NCI-H1417 (cell line): ENCODE data around the gene RASGRP3.

ENCODE experiments used
- DNase-seq, 3 experiments: peaks; one replicate each; lab custom pipeline; 2025; lab: John Stamatoyannopoulos, UW

The RASGRP3 gene

DNA sequence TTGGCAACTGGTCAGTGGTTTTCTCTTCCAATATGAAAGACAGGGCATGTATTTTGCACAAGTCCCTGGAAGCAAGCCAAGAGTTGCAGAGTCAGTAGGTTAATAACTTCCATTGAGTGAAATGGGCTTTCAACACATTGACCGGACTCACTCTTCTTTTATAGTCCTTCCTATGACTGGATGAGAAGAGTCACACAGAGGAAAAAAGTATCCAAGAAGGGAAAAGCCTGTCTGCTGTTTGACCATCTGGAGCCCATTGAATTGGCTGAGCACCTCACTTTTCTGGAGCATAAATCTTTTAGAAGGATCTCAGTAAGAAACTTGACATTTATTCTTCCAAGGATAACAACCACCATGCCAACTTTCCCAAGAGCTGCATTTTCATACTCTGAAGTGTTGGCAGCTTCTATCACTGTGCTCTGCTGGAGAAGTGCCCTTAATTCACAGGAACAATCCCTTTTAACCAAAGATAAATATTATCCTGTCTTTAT, 45.4 kb downstream of the RASGRP3 start:
- DNase-seq = no peak

DNA sequence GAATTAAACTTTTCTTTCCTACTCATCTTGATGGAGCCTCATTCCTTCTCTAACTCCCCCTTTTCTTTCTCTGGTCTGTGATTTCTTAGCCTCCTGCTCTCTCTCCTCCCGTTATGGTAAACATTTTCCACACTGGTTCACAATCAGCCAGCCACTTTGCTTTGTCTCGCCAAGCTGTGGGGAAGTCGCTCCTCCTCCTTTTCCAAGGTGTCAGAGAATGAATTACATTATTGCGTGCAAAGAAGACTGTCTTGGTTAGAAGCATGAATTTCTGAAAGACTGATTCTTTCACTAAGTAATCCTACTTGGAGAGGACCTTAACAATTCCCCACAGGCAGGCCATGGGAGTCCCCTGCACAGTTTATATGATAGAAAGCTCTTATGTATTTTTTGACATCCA, 46.1 kb downstream of the RASGRP3 start:
- DNase-seq = no peak

DNA sequence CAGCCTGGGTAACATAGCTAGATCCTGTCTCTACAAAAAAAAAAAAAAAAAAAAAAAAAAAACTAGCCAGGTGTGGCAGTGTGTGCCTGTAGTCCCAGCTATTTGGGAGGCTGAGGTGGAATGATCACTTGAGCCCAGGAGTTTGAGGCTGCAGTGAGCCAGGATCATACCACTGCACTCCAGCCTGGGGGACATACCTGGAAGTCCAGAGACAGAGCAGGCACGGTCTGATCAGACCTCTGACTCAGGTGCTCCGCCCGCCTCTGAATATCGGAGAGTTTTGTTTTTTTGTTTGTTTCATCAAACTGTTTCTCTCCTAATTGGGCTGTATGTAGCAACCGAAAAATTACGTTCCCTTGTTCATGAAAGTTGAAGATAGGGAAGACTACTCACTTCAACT, 49.2 kb downstream of the RASGRP3 start:
- DNase-seq = no peak

DNA sequence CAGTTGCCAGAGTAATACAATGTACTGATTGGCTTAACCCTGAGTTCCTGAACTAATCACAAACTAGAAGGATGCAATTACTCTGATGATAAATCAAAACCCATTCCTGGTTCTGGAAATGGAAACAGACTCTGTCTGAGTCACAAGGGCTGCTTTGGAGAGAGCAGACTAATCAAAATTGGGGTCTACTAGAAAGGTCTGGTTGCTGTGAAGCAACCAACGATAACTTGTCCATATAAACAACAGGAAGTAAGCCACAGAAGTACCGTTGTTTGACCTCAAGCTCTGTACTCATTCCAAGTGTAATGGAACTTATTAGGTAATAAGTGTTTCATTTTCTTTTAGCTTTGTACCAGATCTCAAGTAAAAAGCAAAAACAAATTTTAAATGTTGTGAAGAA, 49.7 kb downstream of the RASGRP3 start:
- no peak for DNase-seq

DNA sequence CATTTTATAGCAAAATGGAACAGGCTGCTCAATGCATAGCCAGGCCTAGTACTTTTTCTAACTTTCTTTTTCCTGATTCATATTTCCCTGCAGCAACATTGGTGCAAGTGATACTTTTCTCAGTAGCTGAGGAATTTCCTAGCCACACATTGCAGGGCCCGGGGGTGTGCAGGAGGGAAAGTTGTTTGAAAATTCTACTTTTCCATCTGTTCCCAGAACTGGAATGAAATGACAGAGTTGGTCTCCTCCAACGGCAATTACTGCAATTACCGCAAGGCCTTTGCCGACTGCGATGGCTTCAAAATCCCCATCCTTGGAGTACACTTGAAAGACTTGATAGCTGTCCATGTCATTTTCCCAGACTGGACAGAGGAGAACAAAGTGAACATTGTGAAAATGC, 50.5 kb downstream of the RASGRP3 start:
- DNase-seq = no peak

DNA sequence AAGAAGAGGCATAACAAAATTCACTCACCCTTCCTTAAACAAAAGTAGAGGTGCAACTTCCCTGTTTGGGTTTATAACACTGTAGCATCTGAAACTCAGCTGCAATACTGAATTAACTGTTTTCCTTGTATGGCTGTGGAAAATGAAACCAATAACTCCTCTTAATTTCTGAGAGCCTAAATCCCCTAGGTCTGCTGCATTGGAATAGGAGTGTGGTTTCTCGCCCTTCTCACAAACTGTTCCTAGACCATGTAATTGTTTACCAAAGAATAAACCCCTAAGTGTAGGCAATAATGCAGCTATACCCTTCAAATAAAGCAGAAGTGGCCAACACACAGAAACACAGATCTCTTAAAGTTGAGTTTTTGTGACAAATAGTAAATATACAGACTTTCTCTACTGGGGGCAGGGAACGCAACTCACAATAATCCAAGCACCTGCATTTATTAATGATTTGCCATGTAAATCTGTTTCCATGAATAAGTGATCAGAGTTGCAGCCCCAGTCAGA, 52.0 kb downstream of the RASGRP3 start:
- no peak for DNase-seq

DNA sequence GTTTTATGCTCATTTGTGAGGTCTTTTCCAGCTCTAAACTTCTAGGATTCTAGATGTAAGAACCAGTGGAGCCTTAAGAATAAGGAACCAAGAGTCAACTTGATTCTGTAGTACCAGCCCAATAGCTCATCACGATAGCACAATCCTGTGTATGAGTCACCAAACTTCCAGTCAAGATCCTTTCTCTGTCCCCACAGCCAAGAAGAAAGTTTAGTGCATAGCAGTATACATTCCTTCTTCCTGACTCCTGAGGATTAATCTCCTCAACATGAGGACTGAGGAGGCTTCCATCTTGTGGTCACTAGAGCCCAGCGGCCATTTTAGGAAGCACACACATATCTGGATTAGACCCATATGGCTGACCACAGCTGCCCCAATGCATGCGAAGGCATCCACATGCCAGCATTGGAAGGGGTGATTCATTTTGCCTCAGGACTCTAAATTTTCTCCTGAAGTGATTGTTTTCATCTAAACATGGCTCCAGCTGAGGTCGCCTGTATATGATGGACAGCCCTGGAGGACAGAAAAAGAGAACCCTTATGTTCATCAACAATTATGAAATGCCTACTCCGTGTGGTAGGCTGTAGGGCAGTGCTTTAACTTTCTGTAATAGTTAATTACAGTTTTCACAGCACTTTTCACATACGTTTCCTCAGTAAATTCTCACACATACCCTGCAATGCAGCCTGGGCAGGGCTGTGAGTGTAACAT, 53.5 kb downstream of the RASGRP3 start:
- DNase-seq = no peak

DNA sequence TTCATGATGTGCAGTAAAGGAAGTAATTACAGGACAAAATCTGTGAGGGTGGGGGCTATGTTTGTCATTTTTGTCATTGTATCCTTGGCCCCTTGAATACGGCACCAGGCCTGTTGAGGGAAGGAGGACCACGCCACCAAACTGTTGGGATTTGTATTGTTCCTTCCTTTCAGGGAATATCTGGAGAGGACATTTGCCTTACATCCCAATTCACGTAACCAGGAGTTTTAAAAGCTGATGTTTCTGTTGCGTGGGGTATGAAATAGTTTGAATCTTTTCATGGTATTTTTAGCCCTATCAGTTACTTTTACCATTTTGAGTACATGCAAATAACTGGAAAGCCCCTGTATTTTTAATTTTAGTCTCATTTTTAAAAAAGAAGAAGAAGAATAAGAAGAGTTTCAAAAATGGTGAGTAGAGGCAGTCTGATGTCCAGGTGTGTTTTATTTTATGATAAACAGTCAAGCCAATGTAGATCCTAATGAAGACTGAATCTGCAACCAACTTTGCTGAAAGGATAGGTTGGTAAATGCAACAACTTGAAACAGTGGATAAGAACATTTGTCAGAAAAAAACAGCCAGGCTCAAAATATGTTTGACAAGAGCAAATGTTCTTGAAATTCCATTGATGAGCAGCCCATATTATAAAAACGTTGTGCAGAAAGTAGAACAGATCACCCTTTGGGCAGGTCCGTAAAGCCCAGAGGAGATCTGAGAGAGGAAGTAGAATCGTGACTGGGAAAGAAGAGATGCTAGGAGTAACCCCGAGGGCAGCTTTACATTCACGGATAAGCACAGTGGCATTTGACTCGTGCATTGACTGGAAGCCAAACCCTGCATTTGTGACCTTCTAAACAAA, 54.5 kb downstream of the RASGRP3 start:
- no peak for DNase-seq

DNA sequence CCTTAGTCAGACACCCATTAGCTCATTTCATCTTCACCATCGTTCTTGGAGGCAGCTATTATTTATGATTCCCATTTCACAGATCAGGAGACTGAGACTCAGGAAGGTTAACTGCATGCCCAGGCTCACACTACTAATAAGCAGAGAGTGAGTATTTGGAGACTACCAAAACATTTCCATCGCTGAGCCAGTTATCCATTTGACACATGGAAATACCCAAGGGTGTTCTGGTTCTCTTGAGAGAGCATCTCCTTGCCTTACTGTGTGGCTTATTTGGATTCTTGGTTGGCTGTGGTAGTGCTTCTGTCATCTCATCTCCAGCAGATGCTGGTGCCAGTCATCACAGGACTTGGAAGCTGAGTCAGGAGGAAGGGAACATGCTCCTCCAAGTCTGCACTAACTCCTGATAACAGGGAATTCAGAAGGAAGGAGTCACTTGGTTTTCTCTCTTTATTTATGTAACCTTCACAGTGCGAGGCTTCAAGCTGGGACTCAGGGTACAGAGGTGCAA, 55.2 kb downstream of the RASGRP3 start:
- no peak for DNase-seq

DNA sequence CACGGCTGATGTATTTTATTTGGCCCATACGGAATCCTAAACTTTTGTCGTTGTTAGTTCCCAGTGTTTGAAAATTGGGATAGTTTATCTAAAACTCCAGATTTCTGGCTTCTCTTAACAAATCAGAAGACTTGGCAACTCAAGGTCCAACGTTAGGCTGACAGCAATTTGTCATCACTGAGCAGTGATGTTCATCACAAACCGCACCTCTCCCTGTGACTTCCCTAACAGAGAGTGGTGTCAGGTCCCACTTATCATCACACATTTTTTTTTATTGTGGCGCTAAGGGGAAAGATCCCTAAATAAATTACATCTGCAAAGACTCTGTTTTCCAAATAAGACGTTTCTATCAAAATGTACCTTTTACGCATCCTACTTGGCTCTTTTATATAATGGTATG, 55.7 kb downstream of the RASGRP3 start:
- DNase-seq = no peak

DNA sequence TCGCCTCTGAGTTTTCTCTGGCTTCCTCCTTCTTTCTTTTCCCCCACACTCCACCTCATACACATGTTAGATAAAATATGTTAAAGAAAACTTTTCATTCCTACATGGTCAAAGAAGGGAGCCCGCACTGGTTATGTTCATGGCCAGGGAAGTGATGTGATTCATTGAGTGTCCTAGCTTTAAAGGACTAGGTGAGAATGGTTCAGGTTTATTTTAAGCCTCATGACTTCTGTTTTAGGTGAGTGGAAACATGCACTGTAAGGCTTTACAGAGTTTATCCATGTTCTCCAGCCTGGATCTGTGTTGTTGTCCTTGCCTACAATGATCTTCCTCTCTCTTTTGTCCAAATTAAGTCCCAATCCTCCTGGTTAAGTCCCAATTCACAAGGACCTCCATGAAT, 56.5 kb downstream of the RASGRP3 start:
- DNase-seq = no peak

DNA sequence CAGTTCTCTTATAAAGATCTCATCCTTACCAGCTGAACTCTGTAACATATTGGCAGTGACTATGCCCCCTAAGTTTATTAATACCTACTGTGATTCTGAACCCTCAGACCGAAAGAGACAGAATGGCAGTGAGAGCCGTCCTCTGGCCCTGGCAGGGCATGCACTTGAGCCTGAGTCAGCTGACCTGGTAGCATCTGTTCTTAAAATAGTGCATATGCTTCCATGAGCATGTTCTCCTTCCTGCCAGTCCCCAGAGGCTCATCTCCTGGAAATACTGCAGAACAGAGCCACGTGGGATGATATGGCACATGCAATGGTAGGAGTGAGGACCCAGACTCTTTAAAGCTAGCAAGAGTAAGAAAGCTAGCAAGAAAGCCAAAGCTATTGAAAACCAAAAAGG, 59.0 kb downstream of the RASGRP3 start:
- DNase-seq = peak in 1 of 3 experiments; percentile 27

DNA sequence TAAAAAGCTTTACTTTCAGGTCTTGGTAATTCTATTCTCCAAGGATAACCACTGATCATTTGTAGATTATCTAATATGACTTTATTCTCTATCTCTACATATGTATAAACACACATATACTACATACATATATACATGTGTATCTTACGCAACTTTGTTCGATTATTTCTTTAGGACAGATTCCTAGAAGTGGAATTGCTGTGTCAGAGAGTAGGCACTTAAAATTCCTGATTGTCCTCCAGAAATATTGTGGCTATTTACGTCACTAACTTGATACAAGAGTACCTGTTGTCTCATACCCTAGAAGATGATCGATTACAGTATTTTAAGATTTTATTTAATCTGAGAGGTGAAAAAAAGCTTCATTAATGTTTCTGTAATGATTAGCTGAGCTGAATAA, 64.8 kb downstream of the RASGRP3 start:
- no peak for DNase-seq

DNA sequence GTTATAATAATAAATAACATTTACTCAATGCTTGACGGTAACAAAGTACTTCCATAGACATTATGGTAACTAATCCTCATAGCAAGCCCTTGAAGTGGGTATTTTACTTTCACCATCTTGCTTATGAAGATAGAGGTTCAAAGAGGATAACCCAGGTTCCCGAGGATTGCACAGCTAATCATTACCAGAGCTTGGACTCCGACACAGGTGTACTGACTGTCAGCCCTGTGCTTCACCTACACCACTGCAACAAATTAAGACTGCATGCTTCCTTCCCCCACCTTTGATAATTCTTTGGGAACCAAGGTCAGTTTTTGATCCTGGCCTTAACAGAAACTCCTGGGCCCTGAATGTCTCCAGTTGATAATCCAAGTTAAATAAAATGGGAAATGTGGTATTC, 73.8 kb downstream of the RASGRP3 start:
- DNase-seq = no peak

DNA sequence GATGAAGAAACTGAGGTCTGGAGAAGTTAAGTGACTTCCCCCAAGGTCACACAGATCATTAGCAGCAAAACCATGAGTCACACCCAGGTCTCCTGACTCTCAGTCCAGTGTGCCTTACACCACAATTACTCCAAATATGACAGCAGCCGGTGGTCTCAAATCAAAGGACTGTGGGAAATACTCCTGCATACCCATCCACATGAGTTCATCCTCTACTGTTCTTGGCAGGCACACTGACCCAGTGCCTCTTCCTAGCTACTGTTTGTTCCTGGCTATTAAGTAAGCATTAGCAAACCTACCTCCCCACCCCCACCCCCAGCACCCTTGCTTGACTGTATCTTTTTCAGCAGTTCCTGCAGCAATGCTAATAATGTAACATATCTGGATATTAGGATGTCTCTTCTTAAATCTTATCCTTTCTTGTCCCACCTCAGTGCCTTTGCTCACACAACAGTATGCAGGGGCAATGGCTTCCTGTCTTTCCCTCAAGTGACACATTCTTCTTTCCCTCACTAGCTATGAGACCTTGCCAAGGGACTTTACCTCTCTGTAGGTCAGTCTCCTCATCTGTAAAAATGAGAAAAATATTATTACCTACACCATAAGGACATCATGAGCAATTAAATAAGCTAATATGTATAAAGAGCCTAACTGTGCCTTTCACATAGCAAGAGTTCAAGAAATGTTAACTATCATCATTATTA, 76.5 kb downstream of the RASGRP3 start:
- no peak for DNase-seq

DNA sequence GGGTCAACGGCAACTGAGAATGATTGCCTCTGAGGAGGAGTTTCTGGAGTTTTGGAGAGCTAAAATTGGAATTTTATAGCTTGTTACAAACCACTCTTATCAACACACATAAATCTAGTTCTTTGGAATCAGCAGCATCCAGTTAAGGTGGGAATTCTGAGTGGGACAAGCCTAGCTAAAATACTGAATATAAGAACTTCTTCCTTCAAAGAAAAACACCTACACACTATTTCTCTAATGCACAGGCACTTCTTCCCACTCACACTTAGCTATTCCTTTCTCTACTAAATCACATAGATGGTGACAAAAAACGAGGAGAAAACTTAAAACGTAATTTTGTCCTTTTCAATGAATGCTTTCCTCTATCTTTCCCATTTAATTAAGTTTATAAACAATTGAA, 79.2 kb downstream of the RASGRP3 start:
- no peak for DNase-seq

DNA sequence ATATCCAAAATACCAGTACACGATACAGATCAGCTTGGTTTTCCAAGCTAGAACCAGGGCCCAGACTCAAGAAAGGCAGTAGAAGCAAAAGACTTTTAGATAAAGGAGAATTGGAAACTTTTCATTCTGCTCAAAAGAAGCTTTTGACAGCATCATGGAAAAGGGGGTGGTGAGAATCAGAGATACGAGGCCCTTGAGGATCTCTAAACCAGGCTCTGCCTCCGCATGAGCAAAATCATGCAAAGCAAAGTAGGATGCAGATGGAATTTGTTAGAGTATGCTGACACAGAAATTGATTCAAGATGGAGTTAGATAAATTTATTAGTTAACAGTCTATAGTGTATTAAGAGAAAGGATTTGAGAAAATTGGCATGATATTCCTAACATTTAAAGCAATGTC, 82.9 kb downstream of the RASGRP3 start:
- no peak for DNase-seq

DNA sequence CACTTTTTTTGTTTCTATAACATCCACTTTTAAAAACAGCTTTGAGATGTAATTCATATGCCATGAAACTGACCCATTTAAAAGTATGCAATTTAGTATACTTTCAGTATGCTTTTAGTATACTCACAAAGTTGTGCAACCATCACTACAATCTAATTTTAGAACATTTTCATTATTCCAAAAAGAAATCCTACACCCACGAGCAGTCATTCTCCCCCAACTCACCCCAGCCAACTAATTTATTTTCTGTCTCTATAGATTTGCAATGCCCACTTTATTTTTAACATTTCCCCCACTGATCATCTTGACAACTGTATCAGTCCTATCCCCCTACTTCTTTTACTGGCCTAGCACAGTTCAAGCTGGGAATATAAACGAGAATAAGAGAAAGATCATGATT, 83.6 kb downstream of the RASGRP3 start:
- DNase-seq = no peak

DNA sequence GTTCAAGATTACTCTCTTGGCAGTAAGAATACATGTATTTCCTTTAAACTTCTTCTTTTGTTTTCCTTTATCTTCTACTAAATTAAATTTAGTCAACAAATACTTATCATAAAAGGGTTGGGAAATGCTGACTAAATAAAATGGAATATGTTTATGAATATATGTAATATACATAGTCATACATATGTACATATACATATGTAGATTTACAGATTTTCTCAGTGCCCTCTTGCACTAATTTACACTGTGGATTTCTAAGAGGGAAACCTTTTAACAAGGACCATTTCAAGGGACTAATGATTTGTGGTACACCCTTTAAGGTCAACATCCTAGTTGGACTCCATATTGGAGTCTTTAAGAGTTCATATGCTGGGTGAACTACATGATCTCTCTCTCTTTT, 85.4 kb downstream of the RASGRP3 start:
- DNase-seq = no peak

DNA sequence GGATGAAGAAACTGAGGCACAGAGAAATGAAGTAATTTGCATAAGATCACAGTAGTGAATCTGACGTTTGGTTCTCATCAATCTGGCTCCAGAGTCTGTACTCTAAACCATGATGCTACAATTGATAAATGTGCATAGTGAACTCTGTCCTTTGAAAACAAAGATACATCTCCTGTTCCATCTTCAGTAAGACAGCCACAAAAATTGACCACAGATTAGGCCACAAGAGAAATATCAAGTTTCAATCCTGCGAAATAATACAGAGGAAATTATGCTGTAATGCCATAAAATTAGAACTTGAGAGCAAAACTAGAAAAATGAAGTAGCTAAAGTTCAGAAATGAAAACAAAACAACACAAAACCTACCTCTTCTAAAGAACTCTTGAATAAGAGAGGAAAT, 94.2 kb downstream of the RASGRP3 start:
- no peak for DNase-seq

DNA sequence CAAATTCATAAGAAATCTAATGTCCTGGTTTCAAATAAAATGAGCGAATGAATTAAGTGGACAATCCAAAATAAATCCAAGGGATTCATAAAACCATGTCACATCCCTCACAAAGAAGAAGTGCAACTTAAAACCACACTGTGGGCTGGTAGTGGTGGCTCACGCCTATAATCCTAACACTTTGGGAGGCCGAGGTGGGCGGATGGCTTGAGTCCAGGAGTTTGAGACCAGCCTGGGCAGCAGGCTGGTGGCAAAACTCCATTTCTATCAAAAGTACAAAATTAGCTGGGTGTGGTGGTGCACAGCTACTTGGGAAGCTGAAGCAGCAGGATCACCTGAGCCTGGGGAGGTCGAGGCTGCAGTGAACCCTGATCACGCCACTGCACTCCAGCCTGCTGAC, 97.2 kb downstream of the RASGRP3 start:
- DNase-seq = no peak

DNA sequence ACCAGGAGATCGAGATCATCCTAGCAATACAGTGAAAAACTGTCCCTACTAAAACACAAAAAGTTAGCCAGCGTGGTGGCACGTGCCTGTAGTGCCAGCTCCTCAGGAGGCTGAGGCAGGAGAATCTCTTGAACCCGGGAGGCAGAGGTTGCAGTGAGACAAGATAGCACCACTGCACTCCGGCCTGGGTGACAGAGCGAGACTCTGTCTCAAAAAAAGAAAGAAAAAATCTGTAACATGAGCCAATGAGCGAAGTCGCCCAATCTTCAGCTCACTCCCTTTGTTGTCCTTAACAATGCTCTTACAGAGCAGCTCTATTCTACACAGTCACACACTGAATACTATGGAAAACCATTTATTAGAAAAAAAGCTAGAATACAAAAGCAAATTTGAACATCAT, 100.6 kb downstream of the RASGRP3 start:
- no peak for DNase-seq
